ENCODE results near the gene MRPS24.
"Not testable (repeated sequence)": the region's sequence is repeated elsewhere in the genome, so short reads cannot be mapped to it uniquely, and the experiment has no call there.

Gene MRPS24

GRCh38 chr7:43834463-43835251, 34.7 kb downstream of the MRPS24 start:
- TF ChIP-seq CTCF (IDR thresholded peaks at IDR 0.05; ENCODE audit: low read depth, low read length), result no peak
- no peak for DNase-seq (ENCODE audit: extremely low read depth, low read depth)

- DNase-seq (ENCODE audit: extremely low read depth, low read depth), result not testable (repeated sequence)
Observed at GRCh38 chr7:43830917-43831316, 38.4 kb downstream of the MRPS24 start.

- TF ChIP-seq CTCF (IDR thresholded peaks at IDR 0.05; ENCODE audit: low read depth, low read length), result no peak
- DNase-seq (ENCODE audit: extremely low read depth, low read depth), result no peak
Observed at GRCh38 chr7:43825391-43825808, 43.9 kb downstream of the MRPS24 start.

GRCh38 chr7:43824963-43825362, 44.4 kb downstream of the MRPS24 start:
- no peak for TF ChIP-seq CTCF (IDR thresholded peaks at IDR 0.05; ENCODE audit: low read depth, low read length)

GRCh38 chr7:43824513-43824912, 44.8 kb downstream of the MRPS24 start:
- DNase-seq (ENCODE audit: extremely low read depth, low read depth), result not testable (repeated sequence)

More at GRCh38 chr7:43824963-43825362, 44.4 kb downstream of the MRPS24 start:
- DNase-seq (ENCODE audit: extremely low read depth, low read depth), result no peak

- no peak for DNase-seq (ENCODE audit: extremely low read depth, low read depth)
- no peak for TF ChIP-seq CTCF (IDR thresholded peaks at IDR 0.05; ENCODE audit: low read depth, low read length)
Observed at GRCh38 chr7:43823941-43824340, 45.4 kb downstream of the MRPS24 start.

- not testable (repeated sequence) for DNase-seq (ENCODE audit: extremely low read depth, low read depth)
Observed at GRCh38 chr7:43823425-43823824, 45.9 kb downstream of the MRPS24 start.
